Fibroblast of skin of scalp (primary cell): Measurements from ENCODE around the gene ADH1B.
A peak's percentile ranks its signal among the peaks of the same experiment; 100 is the strongest.
"Not testable (repeated sequence)": the region's sequence is repeated elsewhere in the genome, so short reads cannot be mapped to it uniquely, and the experiment has no call there.

Experiments used
- DNase-seq: peaks from one replicate; pipeline ENCODE4 v3.0.0-alpha.2; 2013

The ADH1B gene

DNA sequence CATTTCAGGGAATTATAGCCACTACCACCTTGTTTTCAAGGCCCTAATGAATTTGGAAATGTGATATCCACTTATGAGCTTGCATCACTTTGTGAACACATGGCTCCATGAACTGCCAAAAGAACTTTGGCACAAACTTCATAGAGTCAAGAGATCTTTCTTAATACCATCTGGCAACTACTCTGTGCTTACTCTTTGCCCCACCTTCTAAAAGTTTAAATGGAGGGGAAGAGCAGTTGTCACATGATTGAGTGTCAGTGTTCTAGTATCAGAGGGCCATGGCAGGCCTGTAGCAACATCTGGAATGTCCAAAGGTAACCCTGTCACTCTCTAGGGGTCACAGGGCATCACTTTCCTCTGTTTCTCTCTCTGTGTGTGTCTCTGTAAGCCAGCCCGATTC is 2.6 kb upstream of the ADH1B start:
- no peak for DNase-seq

DNA sequence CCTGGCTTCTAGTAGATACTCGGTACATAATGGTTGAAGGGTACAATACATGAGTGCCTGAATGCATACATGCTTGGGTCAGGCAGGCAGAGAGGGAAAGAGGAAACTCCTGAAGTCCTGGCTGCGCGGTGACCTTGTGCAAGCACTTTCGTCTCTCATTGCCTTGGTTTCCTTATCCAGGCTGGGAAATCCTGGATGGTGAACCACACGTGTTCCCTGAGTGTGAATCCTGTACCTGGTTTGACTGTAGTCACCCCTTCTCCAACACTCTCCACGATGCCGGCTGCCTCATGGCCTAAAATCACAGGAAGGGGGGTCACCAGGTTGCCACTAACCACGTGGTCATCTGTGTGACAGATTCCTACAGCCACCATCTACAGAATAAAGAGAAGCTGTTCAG is 3.4 kb downstream of the ADH1B start:
- DNase-seq: not testable (repeated sequence)

DNA sequence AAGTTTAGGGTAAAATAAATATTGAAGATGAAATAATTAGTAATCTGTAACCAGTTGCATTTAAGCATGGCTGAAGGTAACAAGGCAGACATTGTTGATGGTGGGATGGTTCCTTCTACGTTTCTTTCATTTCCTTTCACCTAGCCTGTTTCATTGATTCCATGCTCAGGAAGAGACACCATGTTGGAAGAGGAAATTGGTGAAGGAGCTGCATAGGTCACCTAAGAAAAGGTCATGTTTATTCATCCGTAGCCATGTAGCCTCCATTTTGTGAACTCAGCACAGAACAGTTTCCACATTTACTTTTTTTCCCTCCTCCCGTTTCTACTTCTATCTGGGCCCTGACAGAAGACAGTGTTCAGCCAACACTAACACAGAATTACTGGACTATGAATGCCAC is 3.8 kb downstream of the ADH1B start:
- DNase-seq: no peak

DNA sequence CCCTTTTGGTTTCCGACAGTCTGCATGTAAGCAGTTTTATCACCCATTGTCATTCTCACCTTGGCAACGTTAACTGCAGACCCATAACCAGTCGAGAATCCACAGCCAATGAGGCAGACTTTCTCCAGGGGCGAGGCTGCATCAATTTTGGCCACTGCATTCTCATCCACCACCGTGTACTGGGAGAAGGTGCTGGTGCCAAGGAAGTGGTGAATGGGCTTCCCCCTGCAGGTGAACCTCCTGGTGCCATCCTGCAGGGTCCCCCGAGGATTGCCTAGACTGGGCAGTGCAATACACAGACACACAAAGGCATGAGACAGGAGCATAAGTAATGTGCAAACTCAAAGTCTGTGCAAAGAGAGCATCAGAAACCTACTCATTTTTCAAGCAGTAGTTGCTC is 5.4 kb downstream of the ADH1B start:
- no peak for DNase-seq

DNA sequence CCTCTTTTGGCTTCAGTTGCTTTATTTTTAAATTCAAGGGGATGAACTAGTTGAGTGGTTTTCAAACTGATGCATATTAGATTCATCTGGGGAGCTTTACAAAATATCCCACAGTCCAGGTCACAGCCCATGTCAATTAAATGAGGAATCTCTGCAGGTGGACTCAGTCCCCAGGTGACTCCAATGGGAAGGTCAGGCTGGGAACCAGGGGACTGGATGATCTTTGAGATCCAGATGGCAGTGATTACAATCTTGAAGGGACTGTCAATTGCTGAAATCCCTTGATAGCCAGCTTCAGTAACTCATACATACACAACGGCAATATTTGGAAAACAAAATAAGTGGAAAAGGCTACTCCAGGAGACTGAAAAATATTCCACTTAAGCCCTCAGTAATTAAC is 7.0 kb downstream of the ADH1B start:
- no peak for DNase-seq

DNA sequence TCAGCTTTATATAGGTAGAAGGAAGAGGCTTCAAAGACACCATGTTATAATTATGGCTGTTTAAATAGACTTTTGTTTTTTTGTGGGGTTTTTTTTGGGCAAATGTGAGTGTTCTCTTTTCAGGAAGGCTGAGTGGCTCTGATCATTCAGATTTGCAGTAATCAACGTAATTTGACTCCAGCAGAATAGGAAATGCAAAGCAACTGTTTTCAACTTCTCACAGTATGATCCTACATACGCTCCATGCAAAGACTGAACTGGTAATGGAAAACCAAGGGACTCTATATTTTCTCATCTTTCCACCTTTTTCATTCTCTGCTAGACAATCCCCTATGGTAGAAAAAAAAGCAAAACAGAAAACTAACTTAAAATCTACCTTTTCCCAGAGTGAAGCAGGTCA is 10.8 kb downstream of the ADH1B start:
- no peak for DNase-seq

DNA sequence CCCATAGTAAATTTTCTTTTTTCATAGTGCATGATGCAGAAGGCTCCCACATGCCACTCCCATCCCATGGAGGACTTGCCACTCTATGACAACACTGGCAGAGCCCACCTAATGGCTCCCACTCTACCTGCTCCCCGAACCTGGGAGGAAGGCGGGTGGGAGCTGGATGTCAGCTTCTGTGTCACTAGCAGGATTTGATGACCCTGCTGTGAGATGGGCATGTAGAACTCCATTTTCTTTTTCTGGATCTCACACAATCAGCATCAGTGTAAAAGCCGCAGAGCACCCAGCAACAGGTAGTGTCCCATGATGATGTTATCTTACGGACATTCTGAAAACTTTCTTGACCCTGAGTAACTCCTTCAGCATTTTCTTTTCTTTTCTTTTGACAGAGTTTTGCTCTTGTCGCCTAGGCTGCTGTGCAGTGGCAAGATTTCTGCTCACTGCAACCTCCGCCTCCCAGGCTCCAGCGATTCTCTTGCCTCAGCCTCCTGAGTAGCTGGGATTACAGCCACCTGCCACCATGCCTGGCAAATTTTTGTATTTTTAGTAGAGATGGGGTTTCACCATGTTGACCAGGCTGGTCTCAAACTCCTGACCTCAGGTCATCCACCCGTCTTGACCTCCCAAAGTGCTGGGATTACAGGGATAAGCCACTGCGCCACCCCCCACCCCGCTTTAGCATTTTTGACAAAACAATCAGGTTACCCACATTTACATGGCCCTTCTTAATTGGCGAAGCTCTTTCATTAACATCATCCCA is 15.4 kb downstream of the ADH1B start:
- no peak for DNase-seq

DNA sequence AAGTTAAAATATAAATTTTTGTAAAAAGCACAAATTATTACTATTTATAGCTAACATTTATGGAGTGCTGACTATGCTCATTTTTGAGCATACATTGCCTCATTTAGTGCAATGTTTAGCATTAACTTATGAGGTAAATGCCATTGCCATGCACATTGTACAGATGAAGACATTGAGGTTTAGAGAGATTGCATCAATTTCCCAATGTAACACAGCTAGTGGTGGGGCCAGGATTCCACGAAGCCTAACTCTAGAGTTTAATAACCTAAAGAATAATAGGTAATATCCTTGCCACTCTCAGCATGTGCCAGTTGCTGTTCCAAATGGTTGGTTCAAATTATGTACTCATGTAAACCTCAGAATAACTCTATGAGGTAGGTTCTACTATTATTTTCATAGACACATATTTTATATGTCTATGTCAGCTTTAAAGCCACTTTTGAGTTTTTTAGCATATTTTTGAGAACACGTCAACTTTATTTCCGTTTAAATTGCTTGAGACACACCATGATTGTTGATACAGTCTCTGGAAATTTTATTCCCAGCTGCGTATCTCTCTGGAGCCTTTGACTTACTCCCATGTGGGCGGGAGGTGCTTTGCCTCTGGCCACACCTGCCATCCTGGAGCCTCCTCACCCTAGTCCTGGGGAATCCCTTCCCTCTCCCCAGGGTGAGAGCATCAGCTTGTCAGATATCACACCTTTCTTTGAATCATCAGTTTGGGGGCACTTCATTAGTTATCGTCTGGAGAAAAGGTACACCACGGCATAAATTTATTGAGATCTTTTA is 19.6 kb downstream of the ADH1B start:
- DNase-seq: peak; percentile 30

DNA sequence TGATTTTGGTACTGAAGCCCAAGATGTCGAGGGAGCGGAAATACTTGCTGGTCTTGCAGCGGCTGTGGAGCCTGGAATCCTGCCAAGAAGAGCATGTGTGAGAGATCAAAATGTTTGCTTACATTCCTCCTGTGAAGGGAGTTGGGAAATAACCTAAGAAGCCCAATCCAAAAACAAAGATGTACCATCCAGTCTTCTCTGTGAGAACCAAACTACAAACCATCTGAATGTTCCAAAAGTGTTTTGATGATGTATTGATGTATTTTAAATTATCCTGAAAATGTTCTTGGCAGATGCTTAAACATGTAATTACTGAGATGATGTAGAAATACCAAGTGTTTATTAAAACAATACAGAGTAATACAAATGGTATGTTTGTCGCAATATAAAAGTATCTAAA is 20.3 kb downstream of the ADH1B start:
- peak; percentile 93 for DNase-seq

DNA sequence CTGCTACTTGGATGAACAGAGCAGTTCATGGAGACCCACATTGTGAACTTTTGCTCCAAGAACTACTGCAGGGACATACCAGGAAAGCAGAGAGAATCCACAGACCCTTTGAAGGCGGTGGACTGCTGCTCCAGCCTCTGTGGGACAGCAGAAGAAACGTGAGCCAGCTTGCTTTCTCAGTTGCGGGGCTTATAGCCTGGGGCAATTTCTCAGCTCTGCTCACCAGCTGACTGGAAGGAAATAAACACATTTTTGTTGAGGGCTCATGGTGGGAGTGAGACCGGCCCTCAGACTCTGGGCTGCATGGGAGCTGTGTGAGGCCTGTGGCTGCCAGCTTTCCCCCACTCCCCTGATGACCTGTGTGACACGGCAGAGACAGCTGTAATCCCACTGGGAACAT is 27.8 kb downstream of the ADH1B start:
- DNase-seq: no peak

DNA sequence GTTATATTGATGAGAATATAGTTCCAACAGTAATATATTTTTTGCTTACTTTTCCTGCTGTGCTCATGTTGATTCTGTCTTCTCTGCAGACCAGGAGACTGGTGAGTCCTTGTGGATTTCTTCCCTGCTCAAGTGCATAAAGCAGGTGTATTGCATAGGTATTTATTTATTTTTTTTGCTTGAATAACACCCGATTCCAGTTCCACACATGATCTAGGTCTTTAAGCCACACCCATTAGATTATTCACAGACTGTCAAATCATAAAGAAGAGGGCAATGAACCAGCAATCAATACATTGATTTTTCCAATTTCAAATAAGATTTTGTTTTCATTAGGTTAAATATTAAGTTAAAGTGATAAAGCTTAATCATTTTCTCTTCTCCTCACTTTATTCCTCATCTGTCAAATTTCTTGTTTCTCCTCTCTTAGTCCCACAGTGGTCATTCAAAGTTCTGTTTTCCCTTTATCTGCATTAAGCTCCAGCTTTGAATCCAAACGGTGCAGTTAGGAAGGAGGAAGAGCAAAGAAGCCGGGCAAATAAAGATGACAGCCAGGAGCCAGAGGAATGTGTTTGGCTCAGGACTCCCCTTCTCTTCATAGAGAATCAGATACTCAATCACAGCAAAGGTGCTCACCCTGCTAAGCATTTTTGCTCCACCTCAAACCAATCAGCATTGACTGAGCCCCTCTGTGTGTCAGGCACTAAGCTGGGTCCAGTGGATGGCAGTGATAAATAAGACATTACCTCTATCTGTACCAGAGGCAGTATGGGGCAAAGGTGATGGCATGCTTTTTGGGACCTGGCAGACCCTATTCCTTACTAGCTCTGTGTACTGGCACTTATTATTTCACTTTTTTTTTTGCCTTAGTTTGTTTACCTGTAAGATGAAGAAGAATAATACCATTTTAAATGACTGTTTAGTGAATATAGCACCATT is 30.1 kb downstream of the ADH1B start, which contains the start of gene ADH1A:
Gene ADH1A, minus strand, starts transcription at position 138 of the 939 bp plus-strand sequence. Its CDS starts 71 bp downstream, at position 67.
- no peak for DNase-seq

DNA sequence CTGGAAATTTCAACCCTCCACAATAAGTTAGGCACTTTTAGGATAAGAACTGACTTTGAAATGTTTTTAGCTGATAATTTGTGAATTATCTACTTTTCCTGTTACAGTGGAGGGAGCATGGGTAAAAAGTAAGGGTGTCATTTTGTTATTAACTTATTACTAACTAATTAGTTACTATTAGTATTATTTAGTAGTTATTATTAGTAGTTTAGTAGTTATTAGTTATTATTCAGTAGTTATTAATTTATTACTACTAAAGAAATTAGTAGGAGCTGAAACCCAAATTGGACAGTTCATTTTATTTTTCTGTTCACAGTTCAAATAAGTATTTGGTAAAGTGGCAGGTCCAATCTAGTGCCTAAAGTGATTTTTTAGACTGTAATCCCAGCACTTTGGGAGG is 35.8 kb downstream of the ADH1B start:
- no peak for DNase-seq

DNA sequence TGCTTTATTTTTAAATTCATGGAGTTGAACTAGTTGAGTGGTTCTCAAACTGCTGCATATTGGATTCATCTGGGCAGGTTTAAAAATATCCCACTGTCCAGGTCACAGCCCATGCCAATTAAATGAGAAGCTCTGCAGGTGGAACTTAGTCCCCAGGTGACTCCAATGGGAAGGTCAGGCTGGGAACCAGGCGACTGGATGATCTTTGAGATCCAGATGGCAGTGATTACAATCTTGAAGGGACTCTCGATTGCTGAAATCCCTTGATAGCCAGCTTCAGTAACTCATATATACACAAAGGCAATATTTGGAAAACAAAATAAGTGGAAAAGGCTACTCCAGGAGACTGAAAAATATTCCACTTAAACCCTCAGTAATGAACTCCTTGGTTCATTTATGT is 38.5 kb downstream of the ADH1B start:
- no peak for DNase-seq

DNA sequence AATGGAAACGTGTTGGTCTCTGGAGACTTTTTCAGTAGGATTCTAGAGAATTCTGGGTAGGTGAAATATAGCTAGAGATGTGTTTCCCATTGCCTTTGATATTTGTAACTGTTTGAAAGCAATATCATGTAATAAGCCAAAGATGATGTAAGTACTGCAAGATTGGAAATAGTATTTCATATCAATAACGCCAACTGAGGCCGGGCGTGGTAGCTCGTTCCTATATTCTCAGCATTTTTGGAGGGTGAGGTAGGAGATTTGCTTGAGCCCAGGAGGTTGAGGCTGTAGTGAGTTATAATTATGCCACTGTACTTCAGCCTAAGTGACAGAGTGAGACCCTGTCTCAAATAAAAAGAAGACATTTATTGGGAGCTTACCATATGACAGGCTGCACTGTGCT is 39.9 kb downstream of the ADH1B start:
- no peak for DNase-seq

DNA sequence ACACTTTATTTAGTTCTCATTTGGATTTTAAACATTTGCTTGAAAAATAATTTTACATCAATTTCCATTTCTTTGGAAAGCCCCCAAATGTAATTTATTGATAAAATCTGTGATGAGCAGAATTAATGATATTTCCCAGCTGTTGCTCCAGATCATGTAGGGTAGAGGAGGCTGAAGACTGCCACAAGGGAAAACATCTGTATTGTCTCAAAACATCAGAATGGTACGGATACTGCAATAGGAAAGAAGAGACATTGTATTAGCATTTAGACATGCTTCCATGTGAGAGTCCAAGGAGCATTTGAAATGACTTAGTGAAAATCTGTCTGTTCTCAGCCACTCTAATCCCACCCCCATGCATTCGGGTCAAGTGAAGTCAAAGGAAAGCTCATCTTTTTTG is 44.8 kb downstream of the ADH1B start:
- no peak for DNase-seq

DNA sequence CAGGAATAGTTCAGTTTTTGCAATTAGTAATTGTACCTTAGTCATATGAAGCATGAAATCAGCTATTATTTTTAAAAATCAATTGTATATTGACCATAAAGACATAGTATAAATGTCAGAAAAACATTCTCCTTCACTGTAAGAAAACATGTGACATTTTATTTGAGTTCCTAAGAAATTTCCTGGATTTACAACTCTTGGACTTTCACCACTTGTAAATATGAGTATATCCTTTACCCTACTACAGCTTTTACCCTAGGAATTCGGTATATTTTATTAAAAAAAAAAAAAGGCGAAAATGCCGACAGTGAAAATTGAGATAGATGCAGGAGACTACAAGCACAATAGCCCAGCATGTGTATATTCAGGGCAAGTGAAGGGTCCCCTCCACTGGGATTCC is 45.3 kb downstream of the ADH1B start:
- DNase-seq: no peak

DNA sequence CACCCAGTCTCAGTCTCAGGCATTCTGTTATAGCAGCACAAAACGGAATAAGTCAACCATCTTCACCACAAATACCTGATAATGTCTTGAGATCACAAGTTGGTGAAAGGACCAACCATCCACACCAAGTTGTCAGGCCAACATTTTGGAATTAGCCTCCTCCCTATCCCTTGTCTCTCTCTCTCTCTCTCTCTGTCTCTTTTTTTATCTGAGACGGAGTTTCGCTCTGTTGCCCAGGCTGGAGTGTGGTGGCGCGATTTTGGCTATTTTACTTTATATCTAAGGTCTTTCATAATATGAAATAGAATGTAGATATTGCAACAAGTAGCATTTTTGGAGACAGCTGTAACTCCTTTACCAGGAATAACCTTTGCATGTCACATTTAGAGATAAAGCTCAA is 46.2 kb downstream of the ADH1B start:
- DNase-seq: no peak

DNA sequence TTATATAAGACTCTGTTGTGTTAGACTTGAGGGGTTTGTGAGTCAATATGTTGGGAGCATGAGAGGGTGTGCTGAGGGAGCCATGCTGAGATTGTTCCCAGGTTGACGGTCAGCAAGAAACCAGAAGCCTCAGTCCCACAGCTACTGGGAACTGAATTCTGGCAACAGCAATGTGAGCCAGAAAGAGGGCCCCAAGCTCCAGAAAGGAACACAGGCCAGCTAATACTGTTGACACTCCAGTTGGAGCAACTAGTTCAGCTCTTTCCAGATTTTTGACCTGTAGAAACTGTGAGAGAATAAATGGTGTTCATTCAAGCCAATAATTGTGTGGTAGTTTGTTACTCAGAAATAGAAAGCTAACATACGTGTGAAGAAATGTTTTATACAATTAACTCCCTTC is 47.5 kb downstream of the ADH1B start:
- no peak for DNase-seq

DNA sequence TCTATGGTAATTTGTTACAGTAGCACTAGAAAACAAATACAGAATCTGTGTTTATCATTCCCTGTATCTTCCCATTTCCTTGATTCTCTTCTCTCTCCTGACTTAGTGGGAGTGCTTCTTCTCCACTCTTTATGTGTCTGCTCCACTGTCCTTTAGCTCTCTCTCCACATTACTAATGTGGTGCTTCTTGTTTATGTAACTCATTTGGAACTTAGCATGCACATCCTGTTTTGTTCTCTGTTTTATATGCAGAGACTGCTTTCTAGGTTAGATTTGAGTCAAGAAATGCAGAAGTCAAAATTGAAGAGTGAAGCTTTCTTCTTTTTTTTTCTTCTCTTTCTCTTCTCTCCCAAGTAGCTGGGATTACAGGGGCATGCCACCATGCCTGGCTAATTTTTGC is 56.3 kb downstream of the ADH1B start:
- DNase-seq: no peak
